NCI-H2196 (cell line): Measurements from ENCODE around the gene RIPPLY2.

Source experiments
- DNase-seq: peaks from one replicate; lab custom pipeline; 2025; ENCODE audit not compliant: unreplicated experiment; lab: John Stamatoyannopoulos, UW

The RIPPLY2 gene

GRCh38 chr6:83859410-83860358 is 6.5 kb downstream of the RIPPLY2 start, which contains the start of gene CYB5R4:
Gene CYB5R4 (plus strand): TSS chr6:83859689. CDS start chr6:83859783, 94 bp downstream.
- peak; percentile 92 for DNase-seq

DNA sequence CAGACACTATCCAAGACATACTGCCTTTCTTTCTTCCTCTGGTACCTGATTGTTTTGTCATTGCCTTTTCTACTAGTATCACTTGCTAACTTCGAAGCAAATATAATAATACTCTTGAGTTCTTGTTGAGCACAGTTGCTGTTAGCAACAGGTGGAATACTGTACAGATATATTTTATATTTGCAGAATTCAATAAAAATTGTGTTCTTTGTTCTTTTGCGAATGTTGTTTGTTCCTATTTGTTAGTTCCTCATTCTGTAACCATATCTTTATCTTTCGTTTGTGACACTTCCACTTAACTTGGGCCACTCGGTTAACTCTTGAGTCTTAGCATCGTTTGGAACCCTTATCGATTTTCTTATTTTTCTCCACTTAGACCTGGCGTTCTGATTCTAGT is 7.2 kb downstream of the RIPPLY2 start:
- no peak for DNase-seq

DNA sequence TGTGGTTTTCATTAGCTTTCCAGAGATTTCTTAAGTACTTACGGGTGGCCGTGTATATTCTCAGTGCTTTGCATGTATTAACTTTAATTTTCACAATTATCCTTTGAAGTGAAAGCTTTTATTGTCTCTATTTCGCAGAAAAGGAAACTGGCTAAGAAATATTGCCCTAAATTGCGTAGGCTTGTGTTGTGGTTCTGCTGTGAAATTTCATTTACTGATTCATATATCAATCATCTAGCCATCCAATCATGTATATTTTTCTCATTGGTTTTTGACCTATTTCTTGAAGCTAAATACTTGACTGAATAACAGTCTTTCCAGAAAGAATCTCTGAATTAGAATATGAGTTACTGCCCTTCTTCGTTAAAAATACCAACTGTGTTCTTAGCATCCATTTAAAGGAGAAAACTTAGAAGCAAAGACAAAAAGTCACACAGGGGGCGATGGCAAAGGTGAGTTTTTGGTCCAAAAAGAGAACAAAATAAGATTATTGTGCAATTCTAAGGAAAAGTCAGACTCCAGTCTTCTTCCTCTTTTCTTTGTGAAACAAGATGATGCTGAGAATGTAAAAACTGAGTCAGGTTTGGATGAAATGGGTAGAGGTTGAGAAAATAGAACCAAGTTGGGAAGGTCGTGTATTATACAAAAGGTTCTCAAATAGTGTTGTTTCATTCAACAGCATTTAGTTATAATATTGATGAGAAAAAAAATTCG is 7.8 kb downstream of the RIPPLY2 start:
- no peak for DNase-seq

DNA sequence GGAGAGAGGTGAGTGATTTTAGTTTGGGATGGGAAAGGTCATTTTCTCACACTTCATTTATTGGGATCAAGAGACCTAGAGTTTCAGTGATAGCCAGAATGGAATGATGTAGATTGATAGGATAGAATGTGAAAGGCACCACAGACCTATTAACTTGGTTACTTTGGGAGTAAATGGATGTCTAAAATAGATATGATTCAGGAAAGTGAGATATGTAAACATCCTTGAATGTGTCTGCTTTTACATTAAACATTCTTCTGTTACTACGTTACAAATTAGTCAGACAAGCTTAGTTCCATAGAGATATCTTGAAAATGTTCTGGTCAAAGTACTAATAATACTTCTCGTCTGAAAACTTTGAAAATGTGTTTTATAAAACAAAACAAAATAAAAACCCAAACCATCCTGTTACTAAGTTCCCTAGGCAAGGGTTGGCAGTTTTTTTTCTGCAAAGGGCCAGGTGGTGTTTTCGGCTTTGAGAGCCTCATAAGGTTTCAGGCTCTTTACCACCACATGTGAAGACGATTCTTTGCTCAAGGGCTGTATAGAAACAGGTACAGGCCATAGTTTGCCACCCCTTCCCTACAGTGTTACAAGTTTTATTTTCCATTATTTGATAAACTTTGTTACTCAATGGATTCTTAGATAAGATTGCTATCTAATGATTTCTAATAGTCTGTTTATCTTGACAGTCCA is 9.8 kb downstream of the RIPPLY2 start:
- no peak for DNase-seq

GRCh38 chr6:83867043-83867442 is 13.9 kb downstream of the RIPPLY2 start:
- DNase-seq: no peak

DNA sequence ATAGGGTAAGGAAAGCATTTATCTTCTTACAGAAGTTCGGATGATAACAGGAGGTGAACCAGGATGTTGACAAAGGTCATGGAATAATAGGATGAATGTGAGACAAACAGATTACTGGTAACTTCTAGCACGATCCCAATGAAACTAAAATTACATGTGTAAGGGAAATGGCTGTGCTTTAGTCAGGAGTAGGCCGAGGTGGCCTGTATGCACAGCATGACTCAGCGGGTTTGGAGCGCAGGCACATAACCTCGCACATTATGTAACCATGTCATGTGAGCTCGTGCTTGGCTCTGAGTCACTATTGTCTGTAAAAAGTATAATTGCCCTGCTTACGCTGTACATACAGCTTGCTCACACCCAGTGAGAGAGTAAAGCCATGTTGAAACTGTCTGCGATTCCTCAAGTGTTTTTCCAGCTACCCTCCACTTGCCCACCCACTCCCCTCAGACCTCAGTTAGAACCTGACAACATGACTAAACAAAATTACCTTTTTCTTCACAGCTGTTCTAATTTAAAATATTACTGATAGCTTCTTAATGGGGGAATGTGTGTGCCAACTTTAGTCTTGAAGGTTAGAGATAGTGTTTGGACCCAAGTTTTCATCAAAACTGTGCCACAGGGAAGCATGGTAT is 14.5 kb downstream of the RIPPLY2 start:
- DNase-seq: no peak

GRCh38 chr6:83868639-83869038 is 15.5 kb downstream of the RIPPLY2 start:
- DNase-seq: no peak

DNA sequence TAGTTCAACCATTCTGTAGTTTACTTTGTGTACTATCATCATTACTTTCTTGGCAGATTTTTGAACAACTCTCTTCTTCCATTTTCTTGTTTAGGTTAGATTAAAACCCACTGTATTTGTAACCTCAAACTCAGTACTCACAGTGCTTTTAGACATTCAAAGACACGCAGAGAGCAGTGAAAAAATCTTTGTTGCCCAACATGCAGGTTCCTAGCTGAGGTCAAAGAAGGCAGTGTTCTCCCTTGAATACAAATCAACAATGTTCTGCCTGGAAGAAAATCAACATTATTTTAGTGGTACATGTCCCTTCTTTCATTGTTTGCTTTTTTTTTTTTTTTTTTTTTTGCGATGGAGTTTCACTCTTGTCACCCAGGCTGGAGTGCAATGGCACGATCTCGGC is 17.5 kb downstream of the RIPPLY2 start:
- DNase-seq: no peak

GRCh38 chr6:83872386-83873118 is 19.4 kb downstream of the RIPPLY2 start:
- DNase-seq: no peak

GRCh38 chr6:83873869-83874268 is 20.7 kb downstream of the RIPPLY2 start:
- no peak for DNase-seq

GRCh38 chr6:83875843-83876242 is 22.7 kb downstream of the RIPPLY2 start:
- no peak for DNase-seq

DNA sequence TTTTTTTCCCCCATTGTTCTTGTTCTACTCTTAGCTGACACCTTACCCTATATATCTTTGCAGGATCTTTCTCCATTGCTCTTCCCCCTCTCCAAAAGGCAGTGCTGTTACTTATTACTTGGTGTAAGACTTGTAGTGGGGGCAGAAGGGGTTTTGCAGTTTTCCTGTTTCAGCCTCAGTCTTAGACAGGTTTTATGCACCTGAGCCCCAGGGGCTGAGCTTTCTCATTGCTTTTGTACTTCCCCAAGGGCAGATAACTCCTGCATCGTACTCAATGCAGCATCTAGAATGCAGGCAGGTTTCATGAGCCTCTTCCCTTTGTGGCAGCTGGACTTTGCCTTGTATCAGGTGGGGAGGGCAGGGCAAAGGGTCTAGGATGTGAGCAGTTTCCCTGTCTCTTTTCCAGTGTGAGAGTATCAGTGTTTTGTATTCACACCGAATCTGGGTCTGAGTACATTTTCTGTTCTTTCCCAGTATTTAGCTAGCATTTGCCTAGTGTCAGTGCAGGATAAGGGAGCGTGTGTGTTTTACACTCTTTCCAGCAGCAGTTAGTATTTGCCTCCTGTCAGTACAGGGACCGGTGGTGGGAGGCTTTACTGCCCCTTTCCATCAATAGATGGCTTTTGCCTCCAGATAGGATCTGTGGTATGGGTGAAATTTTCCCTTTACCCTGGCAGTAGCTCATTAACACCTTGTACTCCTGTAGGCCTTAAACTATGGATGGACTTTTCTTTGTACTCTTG is 25.9 kb downstream of the RIPPLY2 start:
- DNase-seq: no peak

DNA sequence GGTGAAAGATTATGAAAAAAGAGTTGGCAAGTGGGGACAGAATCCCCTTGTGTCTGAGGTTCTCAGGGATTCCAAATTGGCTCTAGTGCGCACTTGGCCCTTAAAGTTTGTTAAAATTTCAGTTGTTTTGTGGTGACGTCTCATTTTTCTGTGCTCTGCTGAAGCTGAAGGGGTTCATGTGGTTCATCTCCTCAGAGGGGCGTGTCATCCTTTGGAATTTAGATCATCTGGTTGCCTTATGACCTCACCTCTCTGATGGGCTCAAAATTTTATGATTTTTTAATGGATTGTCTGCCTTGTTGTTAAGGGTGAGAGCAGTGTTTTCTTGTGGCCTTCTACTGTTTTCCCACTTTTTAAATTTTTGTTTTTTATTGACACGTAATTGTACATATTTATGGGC is 26.6 kb downstream of the RIPPLY2 start:
- DNase-seq: no peak

DNA sequence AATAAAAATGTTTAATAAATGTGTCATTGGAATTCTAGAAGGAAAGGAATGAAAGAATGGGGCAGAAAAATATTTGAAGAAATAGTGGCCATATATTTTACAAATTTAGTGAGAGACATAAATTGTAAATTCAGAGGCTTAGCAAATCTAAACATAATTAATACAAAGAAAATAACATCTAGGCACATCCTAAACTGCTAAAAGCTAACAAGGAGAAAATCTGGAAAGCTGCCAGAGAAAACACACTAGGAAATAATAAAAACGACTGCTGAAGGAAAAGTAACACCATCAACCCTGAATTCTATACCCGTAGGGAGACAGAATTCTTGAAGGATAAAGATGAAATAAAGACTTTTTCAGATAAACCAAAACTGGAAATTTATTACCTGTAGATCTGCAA is 30.1 kb downstream of the RIPPLY2 start:
- DNase-seq: peak; percentile 11

DNA sequence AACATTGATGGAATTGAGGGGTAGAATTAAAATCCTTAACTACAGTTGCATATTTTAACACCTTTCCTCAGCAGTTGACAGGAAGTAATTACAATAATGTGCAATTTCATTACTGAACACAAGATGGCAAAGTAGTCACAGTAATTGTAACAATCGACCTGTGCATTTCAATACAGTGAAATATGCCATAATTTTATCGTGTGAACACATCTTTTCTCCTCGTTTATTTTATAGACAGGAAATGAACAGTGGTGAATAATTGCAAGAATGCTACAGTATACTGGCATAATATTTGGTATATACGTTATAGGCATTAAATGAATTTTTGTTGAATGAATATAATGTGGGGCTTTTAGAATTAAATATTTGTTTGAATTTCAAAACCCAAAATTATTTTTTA is 31.4 kb downstream of the RIPPLY2 start:
- DNase-seq: peak; percentile 56

- no peak for DNase-seq
Observed at GRCh38 chr6:83885984-83886383, 32.8 kb downstream of the RIPPLY2 start.

GRCh38 chr6:83889621-83890020 is 36.5 kb downstream of the RIPPLY2 start:
- no peak for DNase-seq

GRCh38 chr6:83890520-83890919 is 37.4 kb downstream of the RIPPLY2 start:
- no peak for DNase-seq

DNA sequence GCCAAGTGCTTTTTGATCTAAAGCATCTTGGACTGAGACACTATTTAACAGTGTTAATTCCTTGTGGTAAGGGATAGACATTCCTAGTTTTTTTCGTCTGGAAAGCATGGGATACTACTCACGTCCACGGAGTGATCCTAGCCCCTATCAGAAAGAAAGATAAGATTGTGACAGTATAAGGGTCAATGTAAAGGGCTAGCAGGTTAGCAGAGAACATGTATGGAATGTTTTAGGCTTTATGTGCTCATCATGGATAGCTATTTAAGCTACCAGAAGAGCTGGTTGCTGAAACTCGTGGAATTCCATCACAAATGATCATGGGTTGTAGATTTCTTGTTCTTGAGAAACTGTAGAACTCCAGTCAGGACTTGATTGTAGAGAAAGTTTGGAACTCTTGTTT is 38.4 kb downstream of the RIPPLY2 start:
- DNase-seq: no peak

- DNase-seq: no peak
Observed at GRCh38 chr6:83893024-83893423, 39.9 kb downstream of the RIPPLY2 start.
